GM21619 (cell line): ENCODE results near the gene KDR.

Source experiments
- ATAC-seq: cut with Tn5 transposase; IDR thresholded peaks from one replicate; pipeline ENCODE4 v1.9.1; 2021; ENCODE audit not compliant: unreplicated experiment

KDR gene

GRCh38 chr4:55031158-55031557 is 94.2 kb downstream of the KDR start:
- no peak for ATAC-seq

GRCh38 chr4:55030589-55030988 is 94.8 kb downstream of the KDR start:
- no peak for ATAC-seq

GRCh38 chr4:55029821-55030503 is 95.4 kb downstream of the KDR start:
- ATAC-seq = no peak

- ATAC-seq = no peak
Measured at GRCh38 chr4:55029321-55029720, 96.1 kb downstream of the KDR start.
